GM23338 (cell line): ENCODE data around the gene SIDT2. TPM values are rescaled to one million over a fixed set of nuclear protein-coding genes. Genes with fewer than 3 reads are reported as not detected.

Experiments used
- ATAC-seq: fragments of 200-7000 bp; cut with Tn5 transposase; 3 replicates; pipeline ENCODE4 v1.9.1; 2020
- DNase-seq: peaks from one replicate; pipeline ENCODE4 v3.0.0-alpha.2; 2015; ENCODE audit warnings: low spot score
- H2AFZ ChIP-seq: fragments of 200-600 bp; sonication (generic); 2 replicates; pipeline ENCODE4 v1.8.0; 2016; ENCODE audit warnings: antibody characterized with exemption, mild to moderate bottlenecking, moderate library complexity
- H3F3A ChIP-seq: fragments of 200-600 bp; sonication (generic); replicated peaks from 2 replicates; pipeline ENCODE4 v1.8.0; 2017; ENCODE audit warnings: antibody characterized with exemption, mixed run types, low read depth
- H3K27ac ChIP-seq: fragments of 200-600 bp; sonication (generic); 2 replicates; pipeline ENCODE4 v1.6.1; 2016; ENCODE audit warnings: low read depth
- H3K27me3 ChIP-seq: fragments of 200-600 bp; sonication (generic); 2 replicates; pipeline ENCODE4 v1.8.0; 2016; ENCODE audit warnings: mild to moderate bottlenecking, mixed run types, moderate library complexity; ENCODE audit not compliant: insufficient read depth
- H3K36me3 ChIP-seq: fragments of 200-600 bp; sonication (generic); 2 replicates; pipeline ENCODE4 v1.8.0; 2016; ENCODE audit warnings: mild to moderate bottlenecking; ENCODE audit not compliant: insufficient read depth
- H3K4me1 ChIP-seq: fragments of 200-600 bp; sonication (generic); 2 replicates; pipeline ENCODE4 v1.8.0; 2016; ENCODE audit warnings: mild to moderate bottlenecking, moderate library complexity; ENCODE audit not compliant: insufficient read depth
- H3K4me2 ChIP-seq: fragments of 200-600 bp; sonication (generic); 2 replicates; pipeline ENCODE4 v1.7.1; 2017; ENCODE audit warnings: mixed run types
- H3K4me3 ChIP-seq: fragments of 200-600 bp; sonication (generic); 2 replicates; pipeline ENCODE4 v1.6.1; 2016; ENCODE audit warnings: mixed run types
- H3K79me2 ChIP-seq: fragments of 200-600 bp; sonication (generic); replicated peaks from 2 replicates; pipeline ENCODE4 v1.8.0; 2017; ENCODE audit warnings: mild to moderate bottlenecking; ENCODE audit not compliant: insufficient read depth
- H3K9me2 ChIP-seq: fragments of 200-600 bp; sonication (generic); 2 replicates; pipeline ENCODE4 v1.8.0; 2017; ENCODE audit not compliant: insufficient read depth
- H4K20me1 ChIP-seq: fragments of 200-600 bp; sonication (generic); replicated peaks from 2 replicates; pipeline ENCODE4 v1.8.0; 2017; ENCODE audit warnings: mild to moderate bottlenecking; ENCODE audit not compliant: insufficient read depth
- H3K27ac Mint-ChIP-seq: 2 replicates; pipeline ENCODE4 v1.8.0; 2020; ENCODE audit warnings: inconsistent platforms, mild to moderate bottlenecking, moderate library complexity, mixed read lengths
- H3K27me3 Mint-ChIP-seq: 3 replicates; pipeline ENCODE4 v1.8.0; 2022; ENCODE audit warnings: low read depth, mild to moderate bottlenecking, moderate library complexity, mixed read lengths, inconsistent platforms; ENCODE audit not compliant: insufficient read depth, poor library complexity
- H3K36me3 Mint-ChIP-seq: 3 replicates; pipeline ENCODE4 v1.8.0; 2021; ENCODE audit warnings: low read depth, mild to moderate bottlenecking, inconsistent platforms, moderate library complexity, mixed read lengths
- H3K4me1 Mint-ChIP-seq: 3 replicates; pipeline ENCODE4 v1.8.0; 2020; ENCODE audit warnings: mild to moderate bottlenecking, inconsistent platforms, mixed read lengths
- H3K4me3 Mint-ChIP-seq: 3 replicates; pipeline ENCODE4 v1.8.0; 2021; ENCODE audit warnings: moderate library complexity, mild to moderate bottlenecking, inconsistent platforms, mixed read lengths
- H3K9me3 Mint-ChIP-seq: 3 replicates; pipeline ENCODE4 v1.8.0; 2020; ENCODE audit warnings: moderate library complexity, mild to moderate bottlenecking, inconsistent platforms, mixed read lengths
- CREB1 ChIP-seq: fragments of 250-450 bp; sonication (Bioruptor Pico); IDR thresholded peaks from 2 replicates; pipeline ENCODE4 v1.5.0; 2020; ENCODE audit warnings: low read depth, mild to moderate bottlenecking, moderate library complexity
- CTCF ChIP-seq, 2 experiments: fragments of 200-600 bp in 1 of 2; sonication (generic) in 1 of 2; conservative IDR thresholded peaks; 2 replicates each; pipeline versions ENCODE4 v1.5.1 to v1.6.1; 2016 to 2017; ENCODE audit warnings: antibody characterized with exemption in 2 of 2, low read depth in 2 of 2, mild to moderate bottlenecking in 2 of 2, moderate library complexity in 1 of 2
- ETS1 ChIP-seq: IDR thresholded peaks from 2 replicates; pipeline ENCODE4 v1.6.1; 2016; ENCODE audit warnings: antibody characterized with exemption
- EZH2 ChIP-seq: fragments of 200-600 bp; sonication (generic); IDR thresholded peaks from one replicate; pipeline ENCODE4 v1.8.0; 2017; ENCODE audit warnings: antibody characterized with exemption, mild to moderate bottlenecking, low read depth; ENCODE audit not compliant: unreplicated experiment
- EZH2phosphoT487 ChIP-seq: fragments of 200-600 bp; sonication (generic); IDR thresholded peaks from one replicate; pipeline ENCODE4 v1.8.1; 2018; ENCODE audit warnings: antibody characterized with exemption; ENCODE audit not compliant: unreplicated experiment
- JUNB ChIP-seq: IDR thresholded peaks from one replicate; pipeline ENCODE4 v1.6.1; 2016; ENCODE audit warnings: antibody characterized with exemption; ENCODE audit not compliant: unreplicated experiment
- NANOG ChIP-seq: IDR thresholded peaks from 2 replicates; pipeline ENCODE4 v1.6.1; 2016; ENCODE audit warnings: antibody characterized with exemption, borderline replicate concordance
- POLR2AphosphoS5 ChIP-seq: IDR thresholded peaks from 2 replicates; pipeline ENCODE4 v1.6.1; 2016; ENCODE audit warnings: antibody characterized with exemption, low read depth
- STAT1 ChIP-seq: IDR thresholded peaks from one replicate; pipeline ENCODE4 v1.6.1; 2016; ENCODE audit warnings: antibody characterized with exemption; ENCODE audit not compliant: unreplicated experiment
- ZNF114 ChIP-seq: fragments of 250-450 bp; sonication (Bioruptor Pico); IDR thresholded peaks from 2 replicates; pipeline ENCODE4 v1.5.0; 2020; ENCODE audit warnings: mild to moderate bottlenecking, moderate library complexity
- ZNF331 ChIP-seq: fragments of 250-450 bp; sonication (Bioruptor Pico); IDR thresholded peaks from 2 replicates; pipeline ENCODE4 v1.5.0; 2020; ENCODE audit warnings: low read depth, mild to moderate bottlenecking, moderate library complexity
- ZNF462 ChIP-seq: fragments of 250-450 bp; sonication (Bioruptor Pico); IDR thresholded peaks from 2 replicates; pipeline ENCODE4 v1.5.0; 2020; ENCODE audit warnings: mild to moderate bottlenecking, moderate library complexity
- polyA plus RNA-seq: library from polyadenylated mRNA; unstranded; fragments of >200 nt; fragmentation: Nextera tagmentation; extraction: Ambion mirVana; gene quantifications from 2 replicates; pipeline ENCODE4 v1.2.1, GENCODE V29; 2016
- total RNA-seq: library from RNA; depleted of rRNA; stranded (reverse); fragments of >200 nt; shearing (Covaris generic); gene quantifications from 2 replicates; pipeline ENCODE4 v1.2.3, GENCODE V29; 2014
- TF ChIP-seq, protein P1 (sequence below): IDR thresholded peaks from one replicate; pipeline ENCODE4 v1.6.1; 2018; ENCODE audit warnings: antibody characterized with exemption; ENCODE audit not compliant: unreplicated experiment

The SIDT2 gene
- total and polyA plus RNA-seq, 2 experiments from 2014 or later: 7.5 to 12.1 TPM

DNA sequence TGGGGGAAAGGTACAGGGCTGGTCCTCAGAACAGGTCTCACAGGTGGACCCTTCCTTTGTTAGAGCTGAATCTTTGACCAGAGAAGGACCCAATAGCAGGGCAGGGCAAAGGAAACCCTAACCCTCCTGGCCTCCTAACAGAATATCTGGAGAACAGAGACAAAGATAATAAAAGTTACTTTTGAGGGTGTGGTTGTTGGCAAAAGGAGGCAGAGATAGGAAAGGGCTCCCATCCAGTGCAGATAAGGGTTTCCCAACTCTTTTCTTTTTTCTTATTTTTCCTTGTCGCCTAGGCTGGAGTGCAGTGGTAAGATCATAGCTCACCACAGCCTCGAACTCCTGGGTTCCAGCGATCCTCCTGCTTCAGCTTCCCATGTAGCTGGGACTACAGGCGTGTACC is 41.5 kb downstream of the SIDT2 start:
- Histone ChIP-seq H3K36me3 (0 out of 2 replicates have a peak, but pooled peaks cover 6% of the 10 kb centered on the region), H3F3A (no peaks in the 10 kb centered on the region), H4K20me1 (peaks cover 8% of the 10 kb centered on the region; the same call in 1 of the 2 replicates), H3K9me2 (no peaks in the 10 kb centered on the region), H3K4me1 (no peaks in the 10 kb centered on the region), H2AFZ (no peak overlapping the region), H3K27ac (no peak overlapping the region), H3K4me2 (no peak overlapping the region), H3K4me3 (no peak overlapping the region), H3K27me3 (no peaks in the 10 kb centered on the region), H3K79me2 (no peaks in the 10 kb centered on the region)
- no peak for DNase-seq
- no peak for ATAC-seq
- H3K27me3 Mint-ChIP-seq: peaks cover 9% of the 10 kb centered on the region
- TF ChIP-seq ETS1 (no peak), ZNF331 (CRISPR knock-in tag) (no peak), CTCF (conservative IDR thresholded peaks at IDR 0.05; ENCODE audit: low read depth in 2 of 2) (no peak), ZNF462 (CRISPR knock-in tag) (no peak), CREB1 (CRISPR knock-in tag) (no peak), JUNB (no peak), ZNF114 (no peak), EZH2phosphoT487 (no peak), STAT1 (no peak), NANOG (no peak), EZH2 (no peak), POLR2AphosphoS5 (no peak)
- TF ChIP-seq, protein P1, sequence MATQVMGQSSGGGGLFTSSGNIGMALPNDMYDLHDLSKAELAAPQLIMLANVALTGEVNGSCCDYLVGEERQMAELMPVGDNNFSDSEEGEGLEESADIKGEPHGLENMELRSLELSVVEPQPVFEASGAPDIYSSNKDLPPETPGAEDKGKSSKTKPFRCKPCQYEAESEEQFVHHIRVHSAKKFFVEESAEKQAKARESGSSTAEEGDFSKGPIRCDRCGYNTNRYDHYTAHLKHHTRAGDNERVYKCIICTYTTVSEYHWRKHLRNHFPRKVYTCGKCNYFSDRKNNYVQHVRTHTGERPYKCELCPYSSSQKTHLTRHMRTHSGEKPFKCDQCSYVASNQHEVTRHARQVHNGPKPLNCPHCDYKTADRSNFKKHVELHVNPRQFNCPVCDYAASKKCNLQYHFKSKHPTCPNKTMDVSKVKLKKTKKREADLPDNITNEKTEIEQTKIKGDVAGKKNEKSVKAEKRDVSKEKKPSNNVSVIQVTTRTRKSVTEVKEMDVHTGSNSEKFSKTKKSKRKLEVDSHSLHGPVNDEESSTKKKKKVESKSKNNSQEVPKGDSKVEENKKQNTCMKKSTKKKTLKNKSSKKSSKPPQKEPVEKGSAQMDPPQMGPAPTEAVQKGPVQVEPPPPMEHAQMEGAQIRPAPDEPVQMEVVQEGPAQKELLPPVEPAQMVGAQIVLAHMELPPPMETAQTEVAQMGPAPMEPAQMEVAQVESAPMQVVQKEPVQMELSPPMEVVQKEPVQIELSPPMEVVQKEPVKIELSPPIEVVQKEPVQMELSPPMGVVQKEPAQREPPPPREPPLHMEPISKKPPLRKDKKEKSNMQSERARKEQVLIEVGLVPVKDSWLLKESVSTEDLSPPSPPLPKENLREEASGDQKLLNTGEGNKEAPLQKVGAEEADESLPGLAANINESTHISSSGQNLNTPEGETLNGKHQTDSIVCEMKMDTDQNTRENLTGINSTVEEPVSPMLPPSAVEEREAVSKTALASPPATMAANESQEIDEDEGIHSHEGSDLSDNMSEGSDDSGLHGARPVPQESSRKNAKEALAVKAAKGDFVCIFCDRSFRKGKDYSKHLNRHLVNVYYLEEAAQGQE: no peak
- peaks cover 25% of the 10 kb centered on the region for H3K36me3 Mint-ChIP-seq
- H3K27ac Mint-ChIP-seq: no peak overlapping the region
- H3K4me1 Mint-ChIP-seq: peaks cover 8% of the 10 kb centered on the region
- no peak overlapping the region for H3K4me3 Mint-ChIP-seq
- H3K9me3 Mint-ChIP-seq: no peaks in the 10 kb centered on the region
